Uterus (tissue), 4 donors: ENCODE results near the gene RSPH6A. TPM values are rescaled to one million over a fixed set of nuclear protein-coding genes. Genes with fewer than 3 reads are reported as not detected.

Source experiments
- DNase-seq, 2 donors: peaks; one replicate each; pipeline ENCODE4 v3.0.0-alpha.2; 2019 to 2020
- H3K27ac ChIP-seq, 2 donors: fragments of 200-600 bp; sonication (generic); 1 replicate in 1 of 2; 2 replicates in 1 of 2; pipeline ENCODE4 v1.5.1; 2016 to 2018
- H3K27me3 ChIP-seq, 2 donors: fragments of 200-600 bp; sonication (generic); one replicate each; pipeline ENCODE4 v1.5.1; 2018 to 2019; ENCODE audit warnings: control low read depth in 1 of 2
- H3K36me3 ChIP-seq, 2 donors: fragments of 200-600 bp; sonication (generic); one replicate each; pipeline ENCODE4 v1.5.1; 2019; ENCODE audit warnings: control low read depth in 1 of 2
- H3K4me1 ChIP-seq, 2 donors: fragments of 200-600 bp; sonication (generic); one replicate each; pipeline ENCODE4 v1.5.1; 2018 to 2019; ENCODE audit warnings: control low read depth in 1 of 2
- H3K4me3 ChIP-seq, 2 donors: fragments of 200-600 bp; sonication (generic); 1 replicate in 1 of 2; 2 replicates in 1 of 2; pipeline ENCODE4 v1.5.1; 2018 to 2019; ENCODE audit warnings: mild to moderate bottlenecking in 1 of 2
- H3K9me3 ChIP-seq, 2 donors: fragments of 200-600 bp; sonication (generic); one replicate each; pipeline ENCODE4 v1.5.1; 2019; ENCODE audit warnings: control low read depth in 1 of 2
- CTCF ChIP-seq, 4 experiments: fragments of 200-600 bp in 2 of 4; fragments of 450-650 bp in 2 of 4; sonication (generic) in 2 of 4; IDR thresholded peaks; one replicate each; pipeline ENCODE4 v1.5.1; 2016 to 2019; ENCODE audit warnings: antibody characterized with exemption in 4 of 4, mild to moderate bottlenecking in 2 of 4, moderate library complexity in 1 of 4
- POLR2A ChIP-seq, 2 donors: fragments of 450-650 bp; IDR thresholded peaks; one replicate each; pipeline ENCODE4 v1.6.1; 2016; ENCODE audit warnings: antibody characterized with exemption in 2 of 2, mild to moderate bottlenecking in 1 of 2, moderate library complexity in 1 of 2
- intact Hi-C: fragments of 100-400 bp; cut with DNase I; formaldehyde crosslinking; loops from one replicate; pipeline ENCODE4 v1.15.1; 2023; ENCODE audit warnings: low total_unique reads
- total RNA-seq, 4 donors: library from RNA; depleted of rRNA in 3 of 4; stranded (reverse); fragments of >200 nt in 3 of 4; gene quantifications; one replicate each; pipeline versions ENCODE4 v1.1.0 to v1.2.4, GENCODE V29; 2014 to 2023
- donor health status: DM: yes; HTN: yes; CAD: no.

RSPH6A gene
- total RNA-seq, 4 donors from 2014 or later: 0.14 to 0.40 TPM; not detected in 2

GRCh38 chr19:45794627-45795026, 20.5 kb downstream of the RSPH6A start:
- no peaks in the 10 kb centered on the region for H3K9me3 ChIP-seq
- H3K36me3 ChIP-seq: no peaks in the 10 kb centered on the region
- H3K4me1 ChIP-seq: peaks cover 0 to 4% of the 10 kb centered on the region in 2 donors
- no peak for DNase-seq
- intact Hi-C loops: no loop called here
- no peak for TF ChIP-seq POLR2A (IDR thresholded peaks at IDR 0.05)
- TF ChIP-seq CTCF (IDR thresholded peaks at IDR 0.05): no peak
- no peaks in the 10 kb centered on the region for H3K27me3 ChIP-seq
- no peak overlapping the region for H3K4me3 ChIP-seq
- no peak overlapping the region for H3K27ac ChIP-seq

GRCh38 chr19:45793876-45794275, 21.2 kb downstream of the RSPH6A start:
- TF ChIP-seq POLR2A (IDR thresholded peaks at IDR 0.05) (no peak), CTCF (IDR thresholded peaks at IDR 0.05) (no peak)
- DNase-seq: no peak
- intact Hi-C loops: no loop called here

GRCh38 chr19:45793178-45793564, 21.9 kb downstream of the RSPH6A start:
- Histone ChIP-seq H3K4me1 (peaks cover 0 to 4% of the 10 kb centered on the region in 2 donors), H3K9me3 (no peaks in the 10 kb centered on the region), H3K36me3 (no peaks in the 10 kb centered on the region), H3K27ac (peak overlapping the region in 1 of 2 donors; percentile 65), H3K4me3 (peak overlapping the region in 1 of 2 donors; percentile 4), H3K27me3 (no peaks in the 10 kb centered on the region)
- intact Hi-C loops: no loop called here
- TF ChIP-seq CTCF (IDR thresholded peaks at IDR 0.05) (no peak), POLR2A (IDR thresholded peaks at IDR 0.05) (no peak)
- no peak for DNase-seq

More at GRCh38 chr19:45793876-45794275, 21.2 kb downstream of the RSPH6A start:
- H3K36me3 ChIP-seq: no peaks in the 10 kb centered on the region
- no peaks in the 10 kb centered on the region for H3K9me3 ChIP-seq
- H3K4me3 ChIP-seq: no peak overlapping the region
- peaks cover 0 to 4% of the 10 kb centered on the region in 2 donors for H3K4me1 ChIP-seq
- H3K27me3 ChIP-seq: no peaks in the 10 kb centered on the region
- no peak overlapping the region for H3K27ac ChIP-seq

- Histone ChIP-seq H3K27ac (peak within 1 kb of the TSS; percentile 62 to 85), H3K27me3 (no peaks in the 10 kb centered on the region), H3K4me1 (peaks cover 0 to 4% of the 10 kb centered on the region in 2 donors), H3K36me3 (no peaks in the 10 kb centered on the region), H3K4me3 (peak within 1 kb of the TSS; percentile 52 to 80), H3K9me3 (no peaks in the 10 kb centered on the region)
- intact Hi-C loops: no loop called here
- TF ChIP-seq CTCF (IDR thresholded peaks at IDR 0.05) (no peak), POLR2A (IDR thresholded peaks at IDR 0.05) (peak; percentile 61 to 78)
- peak; percentile 100 for DNase-seq
Measured at GRCh38 chr19:45792470-45793177, 22.5 kb downstream of the RSPH6A start, which contains the start of gene DMWD. TSS of gene DMWD (minus strand) at chr19:45792845. CDS start at chr19:45792756, 89 bp downstream.

GRCh38 chr19:45791744-45792469, 23.2 kb downstream of the RSPH6A start:
- H3K4me1 ChIP-seq: peaks cover 0 to 4% of the 10 kb centered on the region in 2 donors
- H3K27ac ChIP-seq: peak overlapping the region; percentile 62 to 85
- no peaks in the 10 kb centered on the region for H3K9me3 ChIP-seq
- intact Hi-C loops: no loop called here
- TF ChIP-seq POLR2A (IDR thresholded peaks at IDR 0.05): no peak
- no peak for TF ChIP-seq CTCF (IDR thresholded peaks at IDR 0.05)
- no peak for DNase-seq
- no peaks in the 10 kb centered on the region for H3K27me3 ChIP-seq
- H3K4me3 ChIP-seq: peak overlapping the region; percentile 52 to 80
- H3K36me3 ChIP-seq: no peaks in the 10 kb centered on the region
